ENCODE results near the gene WFDC1.

Gene WFDC1

DNA sequence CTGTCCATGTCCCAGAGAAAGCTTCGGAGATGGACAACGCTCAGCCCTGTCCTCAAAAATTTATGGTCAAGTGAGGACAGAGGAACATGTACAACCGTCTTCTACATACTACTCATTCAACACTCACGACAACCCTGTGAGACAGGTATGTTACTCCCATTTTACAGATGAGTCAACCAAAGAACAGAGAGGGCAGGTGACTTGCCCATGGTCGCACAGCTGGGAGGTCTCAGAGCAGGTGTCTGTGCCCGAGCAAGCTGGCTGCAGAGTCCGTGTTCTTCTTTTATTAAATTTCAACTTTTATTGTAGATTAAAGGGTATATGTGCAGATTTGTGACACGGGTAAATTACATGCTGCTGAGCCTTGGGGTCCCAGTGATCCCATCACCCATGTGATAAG lies 5.8 kb upstream of the WFDC1 start:
- TF ChIP-seq CTCF (IDR thresholded peaks at IDR 0.05), result no peak
- no peaks in the 10 kb centered on the region for H3K36me3 Mint-ChIP-seq (ENCODE audit: low read depth)

DNA sequence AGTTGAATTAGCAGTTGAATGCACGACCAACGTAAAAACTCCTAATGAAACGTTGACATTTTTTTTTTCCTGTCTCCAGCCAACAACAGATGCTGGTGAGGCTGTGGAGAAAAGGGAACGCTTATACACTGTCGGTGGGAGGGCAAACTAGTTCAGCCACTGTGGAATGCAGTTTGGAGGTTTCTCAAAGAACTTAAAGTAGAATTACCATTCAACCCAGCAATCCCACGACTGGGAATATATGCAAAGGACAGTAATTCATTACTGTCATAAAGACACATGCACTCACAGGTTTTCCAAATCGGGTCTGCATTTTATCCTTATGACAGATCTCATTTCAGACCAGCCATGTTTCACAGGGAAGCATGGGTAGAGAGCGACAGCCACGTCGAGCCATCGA lies 3.5 kb upstream of the WFDC1 start:
- peaks cover 32% of the 10 kb centered on the region for H3K4me1 Mint-ChIP-seq
- H3K27ac Mint-ChIP-seq, result no peak overlapping the region
- peaks cover 15% of the 10 kb centered on the region for H3K9me3 Mint-ChIP-seq
- peaks cover 48% of the 10 kb centered on the region for H3K27me3 Mint-ChIP-seq (ENCODE audit: low read depth, poor library complexity)
- no peak overlapping the region for H3K4me3 Mint-ChIP-seq
- H3K36me3 Mint-ChIP-seq (ENCODE audit: low read depth), result no peaks in the 10 kb centered on the region
- TF ChIP-seq CTCF (IDR thresholded peaks at IDR 0.05), result no peak
- no peak for DNase-seq

More for the DNA sequence above, 5.8 kb upstream of the WFDC1 start:
- Mint-ChIP-seq H3K9me3 (peaks cover 15% of the 10 kb centered on the region), H3K4me1 (peaks cover 21% of the 10 kb centered on the region), H3K27ac (no peak overlapping the region), H3K27me3 (ENCODE audit: low read depth, poor library complexity) (peaks cover 37% of the 10 kb centered on the region), H3K4me3 (no peak overlapping the region)
- no peak for DNase-seq

DNA sequence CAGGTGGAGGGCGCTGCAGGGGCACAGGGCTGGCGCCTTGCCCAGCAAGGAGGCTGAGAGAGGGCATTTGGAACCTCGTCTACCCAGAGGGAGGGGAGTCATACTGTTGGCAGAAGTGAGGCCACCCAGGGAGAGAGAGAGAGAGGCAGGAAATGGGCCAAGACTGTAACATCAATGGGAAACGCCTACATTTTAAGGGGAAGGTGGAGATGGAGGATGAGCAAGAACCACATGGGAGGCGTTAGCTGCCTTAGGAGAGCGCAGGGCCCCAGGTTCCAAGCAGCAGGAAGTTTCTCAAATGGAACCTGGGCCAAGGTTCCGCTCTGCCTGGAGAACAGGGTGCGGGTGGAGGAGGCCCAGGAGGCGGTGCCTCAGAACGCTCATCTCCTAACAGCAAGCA lies 2.7 kb upstream of the WFDC1 start:
- DNase-seq, result no peak
- Mint-ChIP-seq H3K27me3 (ENCODE audit: low read depth, poor library complexity) (peaks cover 51% of the 10 kb centered on the region), H3K36me3 (ENCODE audit: low read depth) (no peaks in the 10 kb centered on the region), H3K4me1 (peaks cover 39% of the 10 kb centered on the region), H3K9me3 (peaks cover 15% of the 10 kb centered on the region), H3K27ac (no peak overlapping the region), H3K4me3 (no peak overlapping the region)
- TF ChIP-seq CTCF (IDR thresholded peaks at IDR 0.05), result no peak

GRCh38 chr16:84293406-84293805 lies 1.3 kb upstream of the WFDC1 start:
- no peak for DNase-seq
- Mint-ChIP-seq H3K27ac (no peak overlapping the region), H3K9me3 (peaks cover 6% of the 10 kb centered on the region), H3K4me3 (no peak overlapping the region), H3K36me3 (ENCODE audit: low read depth) (no peaks in the 10 kb centered on the region), H3K27me3 (ENCODE audit: low read depth, poor library complexity) (peaks cover 47% of the 10 kb centered on the region), H3K4me1 (peaks cover 39% of the 10 kb centered on the region)
- no peak for TF ChIP-seq CTCF (IDR thresholded peaks at IDR 0.05)

DNA sequence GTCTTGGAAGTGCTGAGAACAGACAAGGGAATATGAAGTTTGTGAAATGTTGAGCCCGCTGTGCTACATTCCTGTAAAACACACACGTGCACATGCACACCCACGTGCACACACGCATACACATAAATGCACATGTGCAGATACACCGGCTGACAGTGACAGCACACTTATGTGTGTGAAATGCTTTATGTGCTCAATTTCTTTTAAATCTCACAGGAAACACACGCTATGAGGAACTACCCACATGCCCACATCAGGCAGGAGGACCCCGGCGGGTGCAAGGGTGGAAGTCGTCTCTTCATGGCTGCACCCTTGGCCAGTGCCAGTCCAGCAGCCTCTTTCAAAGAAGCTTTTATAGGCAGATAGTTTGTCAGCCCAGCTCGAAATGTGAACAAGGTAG lies 561 bp upstream of the WFDC1 start:
- H3K36me3 Mint-ChIP-seq (ENCODE audit: low read depth), result no peaks in the 10 kb centered on the region

More for the DNA sequence above, 561 bp upstream of the WFDC1 start:
- no peak for TF ChIP-seq CTCF (IDR thresholded peaks at IDR 0.05)
- Mint-ChIP-seq H3K4me1 (peaks cover 39% of the 10 kb centered on the region), H3K4me3 (peak overlapping the region; percentile 20), H3K27me3 (ENCODE audit: low read depth, poor library complexity) (peaks cover 47% of the 10 kb centered on the region), H3K27ac (no peak overlapping the region), H3K9me3 (no peaks in the 10 kb centered on the region)
- no peak for DNase-seq
